K562 (cell line): Measurements from ENCODE around the gene RGS12.

Experiments
- ELF4 ChIP-seq: fragments of 450-650 bp; formaldehyde crosslinking; IDR thresholded peaks from 2 replicates; pipeline ENCODE4 v1.4.0; 2022; ENCODE audit warnings: missing genetic modification characterization
- NR2C2 ChIP-seq, 2 experiments: fragments of 200-800 bp in 1 of 2; sonication (Bioruptor generic) in 1 of 2; sonication (generic) in 1 of 2; formaldehyde crosslinking in 1 of 2; IDR thresholded peaks; 2 replicates each; pipeline versions ENCODE4 v1.6.1 to v1.8.0; 2016 to 2022; ENCODE audit warnings: mild to moderate bottlenecking in 1 of 2, missing compliant biosample characterization in 1 of 2, missing genetic modification characterization in 1 of 2, missing genetic modification reagents in 1 of 2
- RCOR1 ChIP-seq, 2 experiments: IDR thresholded peaks; 2 replicates each; pipeline ENCODE4 v1.6.1; 2012; ENCODE audit warnings: low read depth in 2 of 2, low read length in 2 of 2, borderline replicate concordance in 1 of 2, improper control_type of control experiment in 1 of 2
- SETDB1 ChIP-seq: IDR thresholded peaks from one replicate; pipeline ENCODE4 v1.6.1; 2012; ENCODE audit warnings: low read length, control low read depth, inconsistent platforms
- SP1 ChIP-seq: sonication (generic); formaldehyde crosslinking; IDR thresholded peaks from 2 replicates; pipeline ENCODE4 v1.8.1; 2022; ENCODE audit warnings: mild to moderate bottlenecking, missing genetic modification reagents
- SUPT5H ChIP-seq: fragments of 450-650 bp; IDR thresholded peaks from 2 replicates; pipeline ENCODE4 v1.6.1; 2016
- ZNF134 ChIP-seq: fragments of 250-450 bp; sonication (Bioruptor Pico); conservative IDR thresholded peaks from 2 replicates; pipeline ENCODE4 v1.4.0; 2020
- ZNF347 ChIP-seq: fragments of 450-650 bp; formaldehyde crosslinking; IDR thresholded peaks from 2 replicates; pipeline ENCODE4 v1.4.0; 2020; ENCODE audit warnings: low read depth, mild to moderate bottlenecking, moderate library complexity
- ZNF79 ChIP-seq: fragments of 250-450 bp; sonication (Bioruptor Pico); IDR thresholded peaks from 2 replicates; pipeline ENCODE4 v1.4.0; 2020; ENCODE audit warnings: low read depth, mild to moderate bottlenecking, moderate library complexity
- TF ChIP-seq, protein P1 (sequence below): sonication (generic); formaldehyde crosslinking; IDR thresholded peaks from 2 replicates; pipeline ENCODE4 v1.8.0; 2022; ENCODE audit warnings: mild to moderate bottlenecking, missing genetic modification reagents
- TF ChIP-seq, protein P2 (sequence below), 3 experiments: IDR thresholded peaks in 2 of 3; conservative IDR thresholded peaks in 1 of 3; 2 replicates each; pipeline ENCODE4 v1.5.1; 2011 to 2012; ENCODE audit warnings: low read length in 3 of 3, mild to moderate bottlenecking in 3 of 3, control low read depth in 2 of 3, improper control_type of control experiment in 1 of 3, inconsistent platforms in 1 of 3, low read depth in 1 of 3, mixed read lengths in 1 of 3, moderate library complexity in 1 of 3; ENCODE audit not compliant: insufficient read depth in 2 of 3
- TF ChIP-seq, protein P3 (sequence below): fragments of 250-450 bp; sonication (Bioruptor Pico); IDR thresholded peaks from 2 replicates; pipeline ENCODE4 v1.4.0; 2020; ENCODE audit warnings: mild to moderate bottlenecking, moderate library complexity

DNA sequence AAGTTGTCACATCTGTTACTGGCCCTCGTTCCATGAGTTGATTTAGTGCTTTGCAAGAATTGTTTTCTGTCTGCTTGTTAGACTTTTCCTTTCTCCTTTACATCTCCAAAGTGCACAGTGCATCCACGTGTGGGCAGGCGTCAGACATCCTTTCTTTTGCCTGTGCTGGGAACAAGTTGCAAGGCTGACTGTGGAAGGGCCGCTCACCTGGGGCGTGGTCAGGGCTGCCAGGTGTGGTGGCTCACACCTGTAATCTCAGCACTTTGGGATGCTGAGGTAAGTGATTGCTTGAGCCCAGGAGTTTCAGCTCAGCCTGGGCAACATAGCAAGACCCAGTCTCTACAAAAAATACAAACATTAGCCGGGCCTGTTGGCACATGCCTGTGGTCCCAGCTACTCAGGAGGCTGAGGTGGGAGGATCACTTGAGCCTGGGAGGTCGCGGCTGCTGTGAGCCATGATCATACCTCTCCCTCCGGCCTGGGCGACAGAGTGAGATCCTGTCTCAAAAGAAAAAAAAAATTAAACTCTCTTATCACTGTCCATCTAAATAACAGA, 46.2 kb downstream of the RGS12 start:
- no peak for TF ChIP-seq ZNF79 (CRISPR knock-in tag)
- no peak for TF ChIP-seq RCOR1 (IDR thresholded peaks at IDR 0.05; ENCODE audit: borderline replicate concordance in 1 of 2, low read depth in 2 of 2, low read length in 2 of 2)
- TF ChIP-seq ELF4 (CRISPR knock-in tag): no peak
- TF ChIP-seq NR2C2 (CRISPR knock-in tag; IDR thresholded peaks at IDR 0.05): no peak
- no peak for TF ChIP-seq NR2C2 (tag; IDR thresholded peaks at IDR 0.05)
- TF ChIP-seq ZNF347 (CRISPR knock-in tag): no peak
- TF ChIP-seq, protein P1, sequence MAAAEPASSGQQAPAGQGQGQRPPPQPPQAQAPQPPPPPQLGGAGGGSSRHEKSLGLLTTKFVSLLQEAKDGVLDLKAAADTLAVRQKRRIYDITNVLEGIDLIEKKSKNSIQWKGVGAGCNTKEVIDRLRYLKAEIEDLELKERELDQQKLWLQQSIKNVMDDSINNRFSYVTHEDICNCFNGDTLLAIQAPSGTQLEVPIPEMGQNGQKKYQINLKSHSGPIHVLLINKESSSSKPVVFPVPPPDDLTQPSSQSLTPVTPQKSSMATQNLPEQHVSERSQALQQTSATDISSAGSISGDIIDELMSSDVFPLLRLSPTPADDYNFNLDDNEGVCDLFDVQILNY (CRISPR knock-in tag): no peak
- TF ChIP-seq SUPT5H: no peak
- TF ChIP-seq, protein P2, sequence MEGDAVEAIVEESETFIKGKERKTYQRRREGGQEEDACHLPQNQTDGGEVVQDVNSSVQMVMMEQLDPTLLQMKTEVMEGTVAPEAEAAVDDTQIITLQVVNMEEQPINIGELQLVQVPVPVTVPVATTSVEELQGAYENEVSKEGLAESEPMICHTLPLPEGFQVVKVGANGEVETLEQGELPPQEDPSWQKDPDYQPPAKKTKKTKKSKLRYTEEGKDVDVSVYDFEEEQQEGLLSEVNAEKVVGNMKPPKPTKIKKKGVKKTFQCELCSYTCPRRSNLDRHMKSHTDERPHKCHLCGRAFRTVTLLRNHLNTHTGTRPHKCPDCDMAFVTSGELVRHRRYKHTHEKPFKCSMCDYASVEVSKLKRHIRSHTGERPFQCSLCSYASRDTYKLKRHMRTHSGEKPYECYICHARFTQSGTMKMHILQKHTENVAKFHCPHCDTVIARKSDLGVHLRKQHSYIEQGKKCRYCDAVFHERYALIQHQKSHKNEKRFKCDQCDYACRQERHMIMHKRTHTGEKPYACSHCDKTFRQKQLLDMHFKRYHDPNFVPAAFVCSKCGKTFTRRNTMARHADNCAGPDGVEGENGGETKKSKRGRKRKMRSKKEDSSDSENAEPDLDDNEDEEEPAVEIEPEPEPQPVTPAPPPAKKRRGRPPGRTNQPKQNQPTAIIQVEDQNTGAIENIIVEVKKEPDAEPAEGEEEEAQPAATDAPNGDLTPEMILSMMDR (IDR thresholded peaks at IDR 0.05 in 2 of 3, conservative IDR thresholded peaks at IDR 0.05 in 1 of 3; ENCODE audit: insufficient read depth in 2 of 3, low read depth in 1 of 3, low read length in 3 of 3): no peak
- TF ChIP-seq ZNF134 (CRISPR knock-in tag): no peak
- TF ChIP-seq SP1 (CRISPR knock-in tag): no peak
- TF ChIP-seq, protein P3, sequence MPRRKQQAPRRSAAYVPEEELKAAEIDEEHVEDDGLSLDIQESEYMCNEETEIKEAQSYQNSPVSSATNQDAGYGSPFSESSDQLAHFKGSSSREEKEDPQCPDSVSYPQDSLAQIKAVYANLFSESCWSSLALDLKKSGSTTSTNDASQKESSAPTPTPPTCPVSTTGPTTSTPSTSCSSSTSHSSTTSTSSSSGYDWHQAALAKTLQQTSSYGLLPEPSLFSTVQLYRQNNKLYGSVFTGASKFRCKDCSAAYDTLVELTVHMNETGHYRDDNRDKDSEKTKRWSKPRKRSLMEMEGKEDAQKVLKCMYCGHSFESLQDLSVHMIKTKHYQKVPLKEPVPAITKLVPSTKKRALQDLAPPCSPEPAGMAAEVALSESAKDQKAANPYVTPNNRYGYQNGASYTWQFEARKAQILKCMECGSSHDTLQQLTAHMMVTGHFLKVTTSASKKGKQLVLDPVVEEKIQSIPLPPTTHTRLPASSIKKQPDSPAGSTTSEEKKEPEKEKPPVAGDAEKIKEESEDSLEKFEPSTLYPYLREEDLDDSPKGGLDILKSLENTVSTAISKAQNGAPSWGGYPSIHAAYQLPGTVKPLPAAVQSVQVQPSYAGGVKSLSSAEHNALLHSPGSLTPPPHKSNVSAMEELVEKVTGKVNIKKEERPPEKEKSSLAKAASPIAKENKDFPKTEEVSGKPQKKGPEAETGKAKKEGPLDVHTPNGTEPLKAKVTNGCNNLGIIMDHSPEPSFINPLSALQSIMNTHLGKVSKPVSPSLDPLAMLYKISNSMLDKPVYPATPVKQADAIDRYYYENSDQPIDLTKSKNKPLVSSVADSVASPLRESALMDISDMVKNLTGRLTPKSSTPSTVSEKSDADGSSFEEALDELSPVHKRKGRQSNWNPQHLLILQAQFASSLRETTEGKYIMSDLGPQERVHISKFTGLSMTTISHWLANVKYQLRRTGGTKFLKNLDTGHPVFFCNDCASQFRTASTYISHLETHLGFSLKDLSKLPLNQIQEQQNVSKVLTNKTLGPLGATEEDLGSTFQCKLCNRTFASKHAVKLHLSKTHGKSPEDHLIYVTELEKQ (CRISPR knock-in tag): no peak
- TF ChIP-seq SETDB1: no peak
